Hepatic stellate cell (primary cell): Measurements from ENCODE around the gene STARD7.
"Not testable (repeated sequence)": the region's sequence is repeated elsewhere in the genome, so short reads cannot be mapped to it uniquely, and the experiment has no call there.

Experiments used
- DNase-seq: peaks from one replicate; pipeline ENCODE4 v3.0.0; 2011; ENCODE audit warnings: low spot score

The STARD7 gene

DNA sequence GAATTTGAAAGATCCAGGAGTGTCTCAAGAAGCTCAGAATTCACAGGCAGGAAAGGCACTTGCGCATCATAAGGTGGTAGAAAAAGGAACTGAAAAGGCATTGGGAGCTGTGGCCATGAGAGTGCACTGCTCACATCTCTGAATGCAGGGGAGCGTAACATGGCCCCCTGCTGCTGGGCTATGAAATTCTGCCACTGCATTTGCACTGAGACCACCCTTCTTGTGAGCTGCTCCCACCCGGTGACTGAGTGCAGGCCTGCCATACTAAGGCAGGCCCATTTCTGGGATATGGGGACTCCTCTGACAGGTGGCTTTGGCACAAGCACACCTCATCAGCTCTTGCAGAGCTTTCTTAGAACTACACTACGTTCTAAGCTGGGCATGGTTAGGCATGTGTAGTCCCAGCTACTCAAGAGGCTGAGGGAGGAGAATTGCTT lies 25.3 kb upstream of the STARD7 start:
- no peak for DNase-seq

DNA sequence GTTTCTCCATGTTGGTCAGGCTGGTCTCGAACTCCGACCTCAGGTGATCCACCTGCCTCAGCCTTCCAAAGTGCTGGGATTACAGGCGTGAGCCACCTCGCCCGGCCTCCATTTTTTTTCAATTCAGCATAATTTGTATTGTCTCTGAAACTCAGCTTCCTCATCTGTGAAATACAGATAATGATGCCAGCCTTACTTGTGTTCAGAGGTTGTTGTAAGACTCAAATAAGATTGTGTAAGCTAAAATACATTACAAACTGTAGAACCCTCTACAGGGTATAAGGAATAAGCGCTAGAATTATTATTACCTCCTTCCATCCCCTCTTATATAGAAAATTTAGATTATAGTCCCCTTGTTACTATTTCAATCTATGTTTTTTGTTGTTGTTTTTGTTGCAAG lies 24.8 kb upstream of the STARD7 start:
- no peak for DNase-seq

DNA sequence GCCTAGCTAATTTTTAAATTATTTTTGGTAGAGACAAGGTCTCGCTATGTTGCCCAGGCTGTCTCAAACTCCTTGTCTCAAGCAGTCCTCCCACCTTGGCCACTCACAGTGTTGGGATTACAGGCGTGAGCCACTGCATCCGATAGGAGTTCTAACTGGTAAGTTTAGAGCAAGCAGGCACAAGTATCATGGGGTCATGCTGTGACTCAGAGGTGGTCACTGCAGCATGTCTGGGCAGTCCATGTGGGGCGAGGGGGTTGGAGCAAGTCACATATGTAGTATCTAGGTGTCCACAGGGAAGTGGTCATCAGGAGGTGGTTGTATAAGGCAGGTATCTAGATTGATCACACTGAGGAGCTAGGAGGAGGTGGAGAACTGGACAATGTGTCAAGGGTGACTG lies 22.7 kb upstream of the STARD7 start:
- no peak for DNase-seq

DNA sequence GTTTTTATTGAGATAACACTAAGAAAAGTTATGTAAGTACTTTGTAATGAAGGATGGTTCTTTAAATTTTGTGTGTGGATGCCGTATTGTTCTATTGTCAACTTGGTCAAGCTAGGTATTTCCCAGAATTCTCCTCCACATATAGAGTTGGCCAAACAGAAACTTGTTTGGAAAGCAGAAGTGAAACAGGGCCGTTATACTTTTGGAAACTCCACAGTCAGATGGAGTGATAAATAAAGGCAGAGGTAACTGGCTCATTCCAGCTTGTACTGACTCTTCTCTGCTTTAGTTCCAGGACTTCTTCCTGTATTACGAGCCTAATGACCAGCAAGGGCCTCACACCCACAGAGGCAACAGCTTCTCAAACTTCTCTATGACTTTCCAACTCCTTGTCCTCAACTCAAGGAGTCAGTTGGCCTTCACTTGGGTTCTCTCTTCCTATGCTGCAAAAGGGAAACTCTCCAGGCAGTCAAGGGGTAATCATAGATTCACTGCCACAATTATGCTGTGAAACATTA lies 16.4 kb upstream of the STARD7 start:
- no peak for DNase-seq

DNA sequence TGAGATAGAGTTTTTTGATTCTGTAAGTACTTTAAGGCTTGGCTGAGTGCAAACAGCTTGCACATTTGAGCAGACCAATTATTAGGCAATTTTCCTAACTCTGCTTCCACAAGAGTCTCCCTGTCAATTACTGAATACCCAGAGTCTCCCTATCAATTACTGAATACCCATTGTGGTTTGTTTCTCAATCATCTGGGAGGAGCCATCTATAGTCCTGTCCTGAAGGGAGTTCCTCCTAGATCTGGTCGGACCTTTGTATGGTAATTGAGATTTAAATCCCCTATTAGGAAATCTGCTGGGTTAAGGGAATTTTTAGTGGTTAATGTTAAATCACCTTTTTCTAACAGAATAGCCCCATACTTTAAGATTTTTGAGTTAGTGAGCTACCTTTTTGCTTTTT lies 12.5 kb upstream of the STARD7 start:
- DNase-seq = not testable (repeated sequence)

DNA sequence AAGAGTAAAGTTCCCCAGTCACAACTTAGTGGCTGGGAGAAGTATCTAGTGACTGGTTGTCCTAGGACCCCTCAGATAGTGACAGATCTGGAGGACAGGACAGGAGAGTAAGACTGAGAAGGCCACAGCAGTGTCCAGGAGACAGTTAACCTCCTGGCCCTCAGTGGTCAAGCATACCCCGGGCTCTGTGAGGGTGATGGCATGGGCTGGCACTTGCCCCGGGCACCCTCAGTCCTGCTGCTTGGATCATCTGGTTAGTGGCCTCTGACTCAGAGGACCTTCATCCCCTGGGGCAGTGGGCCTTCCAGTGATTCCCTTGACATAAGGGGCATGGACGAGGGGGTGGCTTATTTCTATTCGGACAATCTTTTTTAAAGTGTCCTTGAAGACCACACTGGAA lies 11.3 kb upstream of the STARD7 start:
- DNase-seq = not testable (repeated sequence)

DNA sequence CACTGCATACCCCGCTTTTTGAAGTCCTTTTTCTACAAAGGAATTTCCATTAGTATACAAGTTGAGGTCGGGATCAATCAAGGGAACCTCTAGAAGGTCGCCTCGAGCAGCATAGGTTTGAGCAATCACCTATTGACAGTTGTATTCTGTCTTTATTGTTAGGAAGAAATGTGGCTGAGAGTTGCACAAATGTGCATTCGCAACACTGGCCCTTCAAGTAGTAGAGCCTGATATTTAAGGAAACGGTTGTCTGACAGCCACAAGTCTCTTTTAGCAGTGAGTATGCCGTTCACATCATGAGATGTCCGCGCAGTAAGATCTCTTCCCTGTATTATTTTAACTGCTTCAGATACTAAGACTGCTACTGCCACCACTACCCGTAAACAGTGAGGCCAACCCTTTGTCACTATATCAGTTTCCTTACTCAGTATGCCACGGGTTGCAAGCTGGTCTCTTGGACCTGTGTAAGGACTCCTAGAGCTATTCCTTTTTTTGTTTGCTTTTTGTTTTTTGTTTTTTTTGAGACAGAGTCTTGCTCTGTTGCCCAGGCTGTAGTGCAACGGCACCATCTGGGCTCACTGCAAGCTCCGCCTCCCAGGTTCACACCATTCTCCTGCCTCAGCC lies 10.0 kb upstream of the STARD7 start:
- no peak for DNase-seq

DNA sequence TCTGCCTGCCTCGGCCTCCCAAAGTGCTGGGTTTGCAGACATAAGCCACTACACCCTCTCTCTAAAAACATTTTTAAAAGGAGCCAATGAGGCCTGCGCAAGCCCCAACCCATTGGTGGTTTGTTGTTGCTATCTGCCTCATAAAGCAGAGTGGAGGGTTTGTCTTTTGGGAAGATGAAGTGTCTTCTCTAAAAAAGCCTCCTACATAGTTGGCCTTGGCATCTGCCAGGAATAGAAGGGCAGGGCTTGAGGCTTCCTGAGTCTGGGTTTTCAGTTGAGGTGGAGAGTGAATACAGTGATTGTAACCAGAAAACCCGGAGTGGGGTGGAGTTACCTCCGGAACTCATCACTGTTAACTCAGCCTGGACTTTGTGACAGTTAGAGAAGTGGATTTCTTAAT lies 5.9 kb upstream of the STARD7 start:
- DNase-seq = no peak

DNA sequence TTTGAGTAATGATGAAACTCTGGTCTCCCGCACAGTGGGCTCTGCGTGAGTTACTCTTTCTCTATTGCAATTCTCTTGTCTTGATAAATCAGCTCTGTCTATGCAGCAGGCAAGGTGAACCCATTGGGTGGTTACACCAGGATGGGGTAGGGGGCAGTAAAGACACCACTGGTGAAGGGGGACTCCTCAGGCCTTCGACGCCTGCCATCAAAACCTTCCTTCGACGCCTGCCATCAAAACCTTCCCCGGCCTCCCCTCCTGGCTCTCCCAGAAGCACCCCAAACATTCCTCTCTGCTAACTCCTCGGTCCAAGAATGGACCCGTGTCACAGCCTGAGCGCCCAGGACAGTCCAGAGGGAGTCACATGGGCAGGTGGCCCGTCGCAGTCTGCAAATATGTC lies 4.8 kb upstream of the STARD7 start:
- DNase-seq = no peak

DNA sequence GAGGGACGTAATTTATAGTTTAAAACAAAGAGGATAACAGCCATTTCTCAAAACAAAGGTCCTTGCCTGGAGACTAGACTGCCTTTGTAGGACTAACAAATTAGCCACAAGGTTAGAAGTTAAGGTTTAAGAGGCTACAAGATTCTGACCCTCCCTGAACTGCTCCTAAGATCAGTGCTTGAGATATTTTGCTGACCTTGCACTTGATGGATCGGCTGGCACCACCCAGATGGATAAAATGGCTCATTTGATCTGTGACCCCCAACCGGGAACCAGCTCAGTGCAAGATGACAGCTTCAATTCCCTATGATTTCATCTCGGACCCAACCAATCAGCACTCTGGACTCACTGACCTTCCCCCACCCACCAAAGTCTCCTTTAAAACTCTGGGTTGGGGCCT lies 3.7 kb upstream of the STARD7 start:
- no peak for DNase-seq

DNA sequence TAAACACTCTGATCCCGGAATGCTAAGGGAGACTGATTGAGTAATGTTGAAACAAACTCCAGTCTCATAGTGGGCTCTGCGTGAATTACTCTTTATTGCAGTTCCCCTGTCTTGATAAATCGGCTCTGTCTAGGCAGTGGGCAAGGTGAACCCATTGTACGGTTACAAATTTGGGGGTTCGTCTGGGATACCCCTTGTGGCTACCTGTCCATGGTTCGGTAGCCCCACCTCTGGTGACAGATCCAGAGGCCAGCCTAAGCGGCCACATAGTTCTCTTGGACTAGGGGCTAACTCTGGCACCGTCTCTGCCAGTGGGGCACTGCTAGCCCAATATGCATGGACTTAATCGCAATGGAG lies 1.1 kb upstream of the STARD7 start:
- DNase-seq = no peak

DNA sequence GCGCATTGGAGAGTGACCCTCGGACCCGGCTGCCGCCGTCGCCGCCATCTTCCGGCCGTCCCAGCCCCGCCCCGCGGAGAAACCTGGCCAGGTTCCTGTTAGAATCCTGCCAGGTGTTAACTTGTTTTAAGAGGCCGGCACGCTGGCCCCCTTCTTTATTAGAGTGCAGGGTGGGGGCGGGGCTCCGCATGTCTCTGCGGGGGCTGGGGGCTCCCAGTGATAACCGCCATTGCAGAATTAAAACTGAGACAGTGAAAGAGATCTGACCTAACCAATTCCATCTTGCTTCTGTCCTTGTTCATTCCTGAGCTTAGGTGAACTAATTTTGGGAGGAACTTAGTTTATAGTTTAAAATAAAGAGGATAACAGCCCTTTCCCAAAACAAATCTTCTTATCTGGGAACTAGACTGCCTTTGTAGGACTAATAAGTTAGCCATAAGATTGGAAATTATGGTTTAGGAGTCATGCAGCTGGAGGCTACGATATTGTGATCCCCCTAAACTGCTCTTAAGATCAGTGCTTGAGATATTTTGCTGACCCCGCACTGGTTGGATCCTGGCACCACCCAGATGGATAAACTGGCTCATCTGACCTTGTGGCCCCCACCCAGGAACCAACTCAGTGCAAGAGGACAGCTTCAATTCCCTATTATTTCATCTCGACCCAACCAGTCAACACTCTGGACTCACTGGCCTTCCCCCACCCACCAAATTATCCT lies 543 bp upstream of the STARD7 start:
- no peak for DNase-seq

DNA sequence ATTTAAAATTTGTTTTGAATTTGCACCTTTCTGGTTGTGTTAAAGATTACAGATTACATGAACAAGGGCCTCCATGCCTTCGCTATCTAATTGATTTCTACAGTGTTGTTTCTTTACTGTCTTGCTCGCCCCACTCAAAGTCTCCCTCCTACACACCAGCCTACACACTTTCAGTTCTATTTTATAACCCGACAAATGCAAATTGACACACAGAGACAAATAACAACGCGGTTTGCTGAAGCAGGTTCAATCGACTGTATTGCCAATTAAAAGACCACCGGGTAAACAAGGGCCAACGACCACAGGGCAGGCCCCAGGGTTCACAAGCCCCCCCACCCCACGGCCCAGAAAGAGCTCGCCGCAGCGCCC lies 869 bp downstream of the STARD7 start:
- peak; percentile 13 for DNase-seq

DNA sequence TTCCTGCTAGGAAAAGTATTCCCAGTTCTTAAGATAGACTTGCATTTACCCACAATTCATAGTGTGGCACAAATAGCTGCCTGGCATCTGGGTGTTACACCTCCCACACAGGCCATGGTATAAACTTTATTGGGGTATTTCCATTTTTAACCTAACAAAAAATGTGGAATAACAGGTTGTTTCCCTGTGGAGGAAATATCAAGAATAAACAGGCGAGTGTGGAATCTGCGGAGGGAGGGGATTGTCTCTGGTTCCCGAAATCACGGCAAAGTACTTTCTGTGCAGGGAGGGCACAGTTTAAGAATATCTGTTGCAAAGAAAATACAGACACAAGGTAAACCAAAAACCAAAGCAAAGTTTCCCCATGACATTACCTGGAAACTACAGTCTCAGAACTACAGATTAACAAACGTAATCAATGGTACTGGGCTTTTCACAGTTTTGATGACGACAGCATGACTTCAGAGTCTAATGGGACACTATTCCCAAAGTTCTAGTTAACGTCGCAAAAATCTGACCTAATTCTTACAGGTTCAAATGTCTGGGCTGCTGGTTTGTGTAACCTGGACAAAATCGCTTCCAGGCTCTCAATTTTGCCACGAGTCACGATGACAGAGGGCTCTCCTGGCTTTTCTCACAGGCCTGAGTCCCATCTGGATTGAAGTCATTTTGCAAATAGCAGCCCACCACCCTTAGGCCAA lies 1.4 kb downstream of the STARD7 start:
- peak; percentile 7 for DNase-seq

DNA sequence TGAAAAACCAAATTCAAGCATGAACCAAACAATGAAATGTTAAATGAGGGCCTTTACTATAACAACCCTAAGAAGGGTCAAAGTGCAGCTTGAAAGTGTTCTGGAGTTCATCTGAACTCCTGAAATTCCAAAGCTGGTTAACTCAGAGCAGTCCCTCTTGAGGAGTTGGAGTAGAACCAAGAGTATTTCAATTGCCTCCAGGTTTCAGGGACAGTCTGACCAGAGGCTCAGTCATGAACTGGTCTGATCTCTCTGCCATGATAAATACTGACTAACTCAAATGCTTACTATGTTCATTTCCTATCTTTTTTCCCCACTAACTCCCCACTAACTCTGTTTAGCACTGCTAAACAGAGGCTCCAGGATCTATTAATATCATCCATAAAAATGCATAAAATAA lies 2.7 kb downstream of the STARD7 start:
- DNase-seq = peak; percentile 51

DNA sequence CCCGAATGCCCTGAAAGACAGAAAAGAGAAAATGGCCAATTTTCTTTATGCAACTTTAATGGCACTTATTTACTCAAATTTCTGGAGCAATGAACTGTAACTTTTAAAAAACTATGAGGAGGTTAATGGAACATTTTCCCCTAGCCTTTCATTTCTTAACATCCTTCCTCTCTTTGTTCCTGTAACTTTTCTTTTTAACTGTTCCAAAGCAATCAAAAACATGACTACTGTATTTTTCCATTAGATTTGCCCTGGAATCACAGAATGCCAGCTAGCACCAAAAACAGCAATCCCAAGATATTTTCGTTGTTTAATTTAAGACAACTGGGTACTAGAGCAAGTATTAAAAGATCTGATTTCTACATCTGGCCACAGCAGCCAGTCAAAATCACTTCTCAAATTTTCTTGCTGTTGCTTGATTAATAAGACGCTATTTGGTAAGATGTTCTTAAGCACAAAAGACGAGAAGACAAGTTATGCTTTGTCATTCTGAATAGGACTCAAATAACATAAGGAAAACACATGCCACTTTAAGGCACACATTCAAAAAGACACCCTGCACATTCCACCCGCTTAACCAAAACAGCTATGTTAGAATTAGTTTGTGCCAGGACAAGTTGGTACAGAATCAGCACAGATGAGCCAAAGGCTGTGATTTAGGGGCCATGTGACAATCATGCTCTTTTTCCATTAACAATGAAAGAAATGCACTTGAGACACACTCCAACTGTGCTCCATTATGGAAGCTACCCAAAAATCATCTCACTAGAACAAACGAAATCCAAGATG lies 3.6 kb downstream of the STARD7 start:
- DNase-seq = peak; percentile 8

DNA sequence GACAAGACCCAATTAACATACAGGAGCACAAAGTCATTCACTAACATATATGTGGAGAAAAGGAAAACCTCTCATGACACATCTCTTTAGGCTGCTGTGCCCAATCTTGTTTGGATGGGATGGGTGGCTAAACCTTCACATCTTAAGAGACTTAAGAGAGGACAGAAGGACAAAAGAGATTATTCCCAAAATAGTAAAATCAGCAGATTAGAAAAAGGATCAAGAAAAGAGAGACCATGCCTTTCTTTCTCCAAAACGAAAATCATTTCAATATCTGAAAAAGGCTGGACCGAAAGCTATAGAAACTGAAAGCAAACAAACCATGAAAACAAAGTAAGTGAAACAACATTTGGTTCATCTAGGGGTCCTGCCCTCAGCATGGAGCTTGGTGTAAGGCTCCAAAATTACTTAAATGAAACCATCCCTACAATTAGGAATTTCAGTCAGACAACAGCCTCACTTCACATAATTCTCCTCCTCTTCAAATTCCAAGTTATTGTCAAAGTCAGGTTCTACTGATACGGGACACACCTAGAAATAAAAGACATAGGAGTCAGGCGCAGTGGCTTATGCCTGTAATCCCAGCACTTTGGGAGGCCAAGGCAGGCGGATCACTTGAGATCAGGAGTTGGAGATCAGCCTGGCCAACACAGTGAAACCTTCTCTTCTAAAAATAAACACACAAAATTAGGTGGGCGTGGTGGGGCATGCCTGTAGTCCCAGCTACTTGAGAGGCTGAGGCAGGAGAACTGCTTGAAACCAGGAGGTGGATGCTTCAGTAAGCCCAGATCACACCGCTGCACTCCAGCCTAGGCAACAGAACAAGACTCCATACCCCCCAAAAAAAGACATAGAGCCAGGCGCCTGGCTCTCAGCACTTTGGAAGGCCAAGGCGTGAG lies 5.2 kb downstream of the STARD7 start:
- DNase-seq = no peak

DNA sequence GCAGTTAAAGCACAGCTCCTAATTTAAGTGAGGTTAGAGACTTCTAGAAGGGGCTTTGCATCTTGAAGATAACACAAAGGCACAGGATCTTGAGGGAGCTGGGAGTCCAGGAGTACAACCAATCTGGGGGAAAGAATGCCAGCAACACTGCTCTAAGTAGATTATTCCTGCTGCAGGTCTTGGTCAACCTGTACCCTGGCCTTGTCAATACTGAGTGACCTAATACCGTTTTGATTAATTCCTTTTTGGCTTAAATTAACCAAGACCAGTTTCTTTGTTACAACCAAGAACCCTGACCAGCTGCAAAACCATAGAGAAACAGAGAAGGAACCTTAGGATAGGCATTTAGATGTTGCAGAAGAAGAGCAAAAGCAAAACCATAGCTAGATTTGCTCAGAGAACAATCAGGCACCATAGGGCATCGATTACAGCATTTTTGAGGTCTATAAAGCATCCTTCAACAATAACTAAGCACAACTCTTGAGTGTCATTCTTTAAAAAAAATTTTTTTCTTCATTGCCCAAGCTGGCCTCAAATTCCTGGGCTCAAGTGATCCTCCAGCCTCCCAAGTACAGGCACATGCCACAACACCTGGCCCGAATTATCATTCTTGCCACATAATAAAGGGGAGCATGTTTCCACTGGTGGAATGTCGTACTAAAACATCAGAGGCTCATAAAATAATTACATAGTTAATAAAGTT lies 6.3 kb downstream of the STARD7 start:
- no peak for DNase-seq

DNA sequence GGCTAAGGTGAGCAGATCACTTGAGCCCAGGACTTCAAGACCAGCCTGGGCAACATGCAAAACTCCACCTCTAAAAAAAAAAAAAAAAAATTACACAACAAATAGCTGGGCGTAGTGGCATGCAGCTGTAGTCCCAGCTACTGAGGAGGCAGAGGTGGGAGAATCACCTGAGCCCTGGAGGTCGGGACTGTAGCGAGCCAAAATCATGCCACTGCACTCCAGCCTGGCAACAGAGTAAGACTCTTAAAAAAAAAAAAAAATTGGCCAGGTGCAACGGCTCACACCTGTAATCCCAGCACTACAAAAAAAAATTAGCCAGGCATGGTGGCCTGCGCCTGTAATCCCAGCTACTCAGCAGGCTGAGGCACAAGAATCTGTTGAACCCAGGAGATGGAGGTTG lies 7.3 kb downstream of the STARD7 start:
- DNase-seq = no peak

DNA sequence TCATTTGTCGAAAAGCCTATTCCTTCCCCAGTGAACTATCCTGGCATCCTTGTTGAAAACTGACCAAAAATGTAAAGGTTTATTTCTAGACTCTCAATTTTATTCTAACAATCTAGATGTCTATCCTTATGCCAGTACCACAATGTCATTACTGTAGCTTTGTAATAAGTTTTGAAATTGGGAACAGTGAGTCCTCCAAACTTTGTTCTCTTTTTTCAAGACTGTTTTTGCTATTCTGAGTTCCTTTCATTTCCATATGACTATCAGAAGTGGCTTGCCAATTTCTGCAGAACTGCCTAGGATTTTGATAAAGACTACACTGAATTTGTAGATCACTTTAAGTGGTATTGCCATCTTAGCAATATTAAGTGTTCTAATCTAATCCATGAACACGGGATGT lies 9.7 kb downstream of the STARD7 start:
- DNase-seq = no peak
